C4-2B (cell line): ENCODE measurements around the gene KCNT1.
"Not testable (repeated sequence)": the region's sequence is repeated elsewhere in the genome, so short reads cannot be mapped to it uniquely, and the experiment has no call there.

Source experiments
- H3K27ac ChIP-seq: fragments of 450-650 bp; 2 replicates; pipeline ENCODE4 v1.5.1; 2017
- CTCF ChIP-seq: fragments of 450-650 bp; conservative IDR thresholded peaks from 2 replicates; pipeline ENCODE4 v1.5.1; 2017; ENCODE audit warnings: mild to moderate bottlenecking
- ZFX ChIP-seq: fragments of 450-650 bp; IDR thresholded peaks from 2 replicates; pipeline ENCODE4 v1.6.1; 2017

The KCNT1 gene

GRCh38 chr9:135669616-135670285, 32.2 kb upstream of the KCNT1 start:
- no peak overlapping the region for H3K27ac ChIP-seq
- TF ChIP-seq CTCF (no peak), ZFX (no peak)

- TF ChIP-seq CTCF, result no peak
- no peak for TF ChIP-seq ZFX
- H3K27ac ChIP-seq, result no peak overlapping the region
These were observed 31.0 kb upstream of the KCNT1 start for GRCh38 chr9:135670721-135671590.

- H3K27ac ChIP-seq, result no peak overlapping the region
- TF ChIP-seq CTCF (no peak), ZFX (no peak)
These were observed 30.4 kb upstream of the KCNT1 start for GRCh38 chr9:135671591-135672041.

- H3K27ac ChIP-seq, result not testable (repeated sequence)
These were observed 29.2 kb upstream of the KCNT1 start for GRCh38 chr9:135672786-135673185.

- TF ChIP-seq ZFX, result no peak
- TF ChIP-seq CTCF, result no peak
These were observed 28.0 kb upstream of the KCNT1 start for GRCh38 chr9:135673941-135674340.

GRCh38 chr9:135674977-135675376, 27.0 kb upstream of the KCNT1 start:
- no peak for TF ChIP-seq ZFX
- TF ChIP-seq CTCF, result no peak
- H3K27ac ChIP-seq, result no peak overlapping the region

More at GRCh38 chr9:135673941-135674340, 28.0 kb upstream of the KCNT1 start:
- H3K27ac ChIP-seq, result no peak overlapping the region

- no peak overlapping the region for H3K27ac ChIP-seq
- no peak for TF ChIP-seq ZFX
- no peak for TF ChIP-seq CTCF
These were observed 25.1 kb upstream of the KCNT1 start for GRCh38 chr9:135676891-135677290.
